ENCODE data around the gene SEL1L. TPM values are rescaled to one million over a fixed set of nuclear protein-coding genes. Genes with fewer than 3 reads are reported as not detected.

SEL1L gene
- total RNA-seq, 1 experiment from 2014 or later: 116 TPM

- H3K4me1 Mint-ChIP-seq (ENCODE audit: low read depth, unreplicated experiment): peaks cover 10% of the 10 kb centered on the region
Observed at GRCh38 chr14:81427348-81428058, 106.2 kb downstream of the SEL1L start.

DNA sequence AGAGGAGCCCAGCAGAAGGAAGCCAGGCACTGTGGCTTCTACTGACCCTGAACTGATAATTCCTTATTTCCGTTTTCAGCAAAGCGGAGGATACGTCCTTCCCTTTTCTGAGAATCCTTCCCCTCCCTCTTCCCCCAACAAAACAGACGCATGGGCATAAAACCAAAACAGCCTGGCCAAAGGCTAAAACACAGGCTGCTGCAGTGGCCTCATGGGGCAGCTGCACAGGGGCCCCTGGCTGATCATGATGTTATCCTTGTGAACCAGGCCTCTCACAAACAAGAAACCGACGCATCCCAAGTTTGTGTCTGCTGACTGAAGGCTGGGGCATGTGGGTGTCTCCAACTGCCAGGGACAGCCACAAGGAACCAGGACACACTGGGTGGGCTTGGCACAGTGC, 110.1 kb downstream of the SEL1L start:
- TF ChIP-seq CTCF (IDR thresholded peaks at IDR 0.05; ENCODE audit: insufficient read depth in 1 of 2, low read depth in 1 of 2, low read length in 1 of 2, severe bottlenecking in 1 of 2, unreplicated experiment in 1 of 2): no peak
- ChIA-PET POLR2A (no interaction called here), CTCF (no interaction called here)
- Histone ChIP-seq H3K27me3 (replicated peaks; ENCODE audit: control insufficient read depth, insufficient read depth, low read length) (no peaks in the 10 kb centered on the region), H3K9me3 (no peaks in the 10 kb centered on the region), H3K4me3 (ENCODE audit: low read depth, low read length) (no peak overlapping the region), H3K36me3 (ENCODE audit: control insufficient read depth, insufficient read depth, low read length) (no peaks in the 10 kb centered on the region), H3K4me1 (peaks cover 5% of the 10 kb centered on the region)
- no peaks in the 10 kb centered on the region for H3K27me3 Mint-ChIP-seq (ENCODE audit: insufficient read depth, unreplicated experiment)
- H3K4me1 Mint-ChIP-seq (ENCODE audit: low read depth, unreplicated experiment): peaks cover 10% of the 10 kb centered on the region
- peaks cover 11% of the 10 kb centered on the region for H3K36me3 Mint-ChIP-seq (ENCODE audit: insufficient read depth, unreplicated experiment)
- H3K4me3 Mint-ChIP-seq (ENCODE audit: unreplicated experiment): no peak overlapping the region
- DNase-seq: no peak
- peaks cover 17% of the 10 kb centered on the region for H3K9me3 Mint-ChIP-seq (ENCODE audit: unreplicated experiment)
- BruUV-seq (replicated peaks): no TSS peak
- no peak overlapping the region for H3K27ac Mint-ChIP-seq (ENCODE audit: unreplicated experiment)
- intact Hi-C loops (cut with micrococcal nuclease; ENCODE audit: unreplicated experiment): no loop called here

More at GRCh38 chr14:81427348-81428058, 106.2 kb downstream of the SEL1L start:
- Histone ChIP-seq H3K36me3 (ENCODE audit: control insufficient read depth, insufficient read depth, low read length) (no peaks in the 10 kb centered on the region), H3K4me3 (ENCODE audit: low read depth, low read length) (no peak overlapping the region), H3K27me3 (replicated peaks; ENCODE audit: control insufficient read depth, insufficient read depth, low read length) (no peaks in the 10 kb centered on the region), H3K9me3 (no peaks in the 10 kb centered on the region), H3K4me1 (peaks cover 5% of the 10 kb centered on the region)
- DNase-seq: no peak
- H3K4me3 Mint-ChIP-seq (ENCODE audit: unreplicated experiment): no peak overlapping the region
- CTCF ChIA-PET: no interaction called here
- no peak overlapping the region for H3K27ac Mint-ChIP-seq (ENCODE audit: unreplicated experiment)
- BruUV-seq (replicated peaks): no TSS peak
- peaks cover 6% of the 10 kb centered on the region for H3K36me3 Mint-ChIP-seq (ENCODE audit: insufficient read depth, unreplicated experiment)
- no peak for TF ChIP-seq CTCF (IDR thresholded peaks at IDR 0.05; ENCODE audit: insufficient read depth in 1 of 2, low read depth in 1 of 2, low read length in 1 of 2, severe bottlenecking in 1 of 2, unreplicated experiment in 1 of 2)
- H3K27me3 Mint-ChIP-seq (ENCODE audit: insufficient read depth, unreplicated experiment): no peaks in the 10 kb centered on the region
- H3K9me3 Mint-ChIP-seq (ENCODE audit: unreplicated experiment): no peaks in the 10 kb centered on the region
- POLR2A ChIA-PET: no interaction called here
- intact Hi-C loops (cut with micrococcal nuclease; ENCODE audit: unreplicated experiment): no loop called here

Other genes with a start within 250 kb of the SEL1L start
- 37.1 and 43.5 TPM in 2 replicates for gene STON2, start 133.5 kb downstream of the SEL1L start, total RNA-seq (2022)